ENCODE measurements around the gene ENTR1. TPM values are rescaled to one million over a fixed set of nuclear protein-coding genes. Genes with fewer than 3 reads are reported as not detected.

Gene ENTR1
- total RNA-seq, 2 experiments from 2014 or later = 55.7 to 55.8 TPM

- CTCF ChIA-PET = no interaction called here
These were observed 53.1 kb downstream of the ENTR1 start for GRCh38 chr9:136357202-136357725.

GRCh38 chr9:136355616-136356557 is 54.5 kb downstream of the ENTR1 start:
- ChIA-PET POLR2A (no interaction called here), CTCF (interaction anchor here (1.1 kb wide), 1 partner anchor 43 kb away, joined by 3 read pairs; no protein-coding TSS in a partner anchor)

More at GRCh38 chr9:136357202-136357725, 53.1 kb downstream of the ENTR1 start:
- POLR2A ChIA-PET = no interaction called here

GRCh38 chr9:136354592-136355085 is 55.8 kb downstream of the ENTR1 start:
- POLR2A ChIA-PET = no interaction called here
- CTCF ChIA-PET = interaction anchor here (0.8 to 1.1 kb wide), 2 partner anchors 9 to 42 kb away, joined by 3 read pairs; partner anchors contain the start of gene DNLZ

GRCh38 chr9:136353757-136354488 is 56.5 kb downstream of the ENTR1 start:
- POLR2A ChIA-PET = no interaction called here
- CTCF ChIA-PET = interaction anchor here (0.8 kb wide), 1 partner anchor 10 kb away, joined by 3 read pairs; the partner anchor contains the start of gene DNLZ

- ChIA-PET CTCF (no interaction called here), POLR2A (no interaction called here)
These were observed 57.3 kb downstream of the ENTR1 start for GRCh38 chr9:136353088-136353487.

- ChIA-PET CTCF (no interaction called here), POLR2A (no interaction called here)
These were observed 57.7 kb downstream of the ENTR1 start for GRCh38 chr9:136352682-136353081.

Other genes with a start within 250 kb of the ENTR1 start
- not detected for gene LHX3, start 205.5 kb downstream of the ENTR1 start, total RNA-seq
- gene QSOX2, start 164.8 kb downstream of the ENTR1 start, total RNA-seq = 10 to 100 TPM; 17.8 to 18.2 TPM
- gene CCDC187, start 106.5 kb downstream of the ENTR1 start, total RNA-seq = not detected
- gene GPSM1, start 83.1 kb downstream of the ENTR1 start, total RNA-seq = 1 to 10 TPM; 7.5 to 8.6 TPM
- gene DNLZ, start 46.9 kb downstream of the ENTR1 start, total RNA-seq = 10 to 100 TPM; 29.6 to 31.8 TPM
- 1 to 10 TPM; 1.8 to 2.7 TPM for gene CARD9, start 36.9 kb downstream of the ENTR1 start, total RNA-seq
- 10 to 100 TPM; 23.4 to 24.5 TPM for gene SNAPC4, start 10.4 kb downstream of the ENTR1 start, total RNA-seq
- 100 to 1,000 TPM; 117 to 120 TPM for gene PMPCA, start within 50 bp of the ENTR1 start, total RNA-seq
- gene INPP5E, start 29.2 kb upstream of the ENTR1 start, total RNA-seq = 10 to 100 TPM; 15.9 to 16.5 TPM
- gene SEC16A, start 72.4 kb upstream of the ENTR1 start, total RNA-seq = 10 to 100 TPM; 78.7 to 80.9 TPM
- gene NOTCH1, start 135.4 kb upstream of the ENTR1 start, total RNA-seq = 10 to 100 TPM; 69.5 to 71.4 TPM